Measurements from ENCODE around the gene SRC.

- TF ChIP-seq POLR2A (IDR thresholded peaks at IDR 0.05) (no peak), CTCF (IDR thresholded peaks at IDR 0.05) (no peak)
Measured at GRCh38 chr20:37298190-37298939, 47.6 kb upstream of the SRC start.
